Activated naive CD8-positive, alpha-beta T cell treated with anti-CD3 and anti-CD28 coated beads, Interleukin-2, amount 10 ng/mL, durations not matched to agents 7 days and 5 days (primary cell): ENCODE data around the gene COL5A2. TPM values are rescaled to one million over a fixed set of nuclear protein-coding genes. Genes with fewer than 3 reads are reported as not detected.

Experiments
- ATAC-seq: fragments of 150-1000 bp; cut with Tn5 transposase; one replicate; pipeline ENCODE4 v1.10.0; 2021; ENCODE audit warnings: low read depth, moderate library complexity
- POLR2A ChIA-PET: fragments of 350-600 bp; sonication (Branson Sonifier 250); formaldehyde crosslinking; loops from one replicate; lab custom pipeline; 2021; ENCODE audit warnings: antibody characterized with exemption; lab: Charles Lee
- DNase-seq: peaks from one replicate; pipeline ENCODE4 v3.0.0; 2021
- H3K27ac Mint-ChIP-seq: one replicate; pipeline ENCODE4 v1.8.0; 2022; ENCODE audit warnings: mild to moderate bottlenecking, mixed read lengths
- H3K27me3 Mint-ChIP-seq: one replicate; pipeline ENCODE4 v1.8.0; 2022; ENCODE audit warnings: mild to moderate bottlenecking, moderate library complexity, mixed read lengths
- H3K36me3 Mint-ChIP-seq: one replicate; pipeline ENCODE4 v1.8.0; 2021; ENCODE audit warnings: mild to moderate bottlenecking, mixed read lengths
- H3K4me1 Mint-ChIP-seq: one replicate; pipeline ENCODE4 v1.8.0; 2021; ENCODE audit warnings: mixed read lengths
- H3K4me3 Mint-ChIP-seq: one replicate; pipeline ENCODE4 v1.8.0; 2022; ENCODE audit warnings: mild to moderate bottlenecking, moderate library complexity, mixed read lengths
- H3K9me3 Mint-ChIP-seq: one replicate; pipeline ENCODE4 v1.8.0; 2021; ENCODE audit warnings: mixed read lengths
- total RNA-seq, 2 experiments: library from RNA; stranded (reverse); gene quantifications; one replicate each; pipeline ENCODE4 v1.2.3, GENCODE V29; 2021

COL5A2 gene
- total RNA-seq, 2 experiments from 2014 or later, result 2.2 to 2.3 TPM

DNA sequence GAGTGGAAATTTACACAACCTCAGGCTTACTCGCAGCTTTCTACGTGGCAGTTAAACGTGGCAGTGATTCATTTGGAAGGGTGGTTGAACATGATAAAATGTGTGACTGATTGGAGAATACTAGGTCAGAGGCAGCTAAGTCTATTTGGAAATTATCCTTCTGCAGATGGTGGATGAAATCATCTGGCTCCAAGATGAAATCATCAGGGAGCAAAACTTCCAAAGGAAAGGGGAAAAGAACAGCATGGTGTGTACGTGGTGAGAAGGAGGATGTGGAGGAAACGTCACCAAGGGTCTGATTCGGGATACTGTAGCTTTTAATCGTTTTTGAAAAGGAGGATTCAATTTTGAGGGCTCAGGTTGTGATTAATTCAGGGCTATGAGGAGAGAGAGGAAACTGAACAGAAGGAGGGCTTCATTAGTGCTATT lies 157.5 kb downstream of the COL5A2 start:
- no peak overlapping the region for H3K27ac Mint-ChIP-seq
- no peaks in the 10 kb centered on the region for H3K4me1 Mint-ChIP-seq

DNA sequence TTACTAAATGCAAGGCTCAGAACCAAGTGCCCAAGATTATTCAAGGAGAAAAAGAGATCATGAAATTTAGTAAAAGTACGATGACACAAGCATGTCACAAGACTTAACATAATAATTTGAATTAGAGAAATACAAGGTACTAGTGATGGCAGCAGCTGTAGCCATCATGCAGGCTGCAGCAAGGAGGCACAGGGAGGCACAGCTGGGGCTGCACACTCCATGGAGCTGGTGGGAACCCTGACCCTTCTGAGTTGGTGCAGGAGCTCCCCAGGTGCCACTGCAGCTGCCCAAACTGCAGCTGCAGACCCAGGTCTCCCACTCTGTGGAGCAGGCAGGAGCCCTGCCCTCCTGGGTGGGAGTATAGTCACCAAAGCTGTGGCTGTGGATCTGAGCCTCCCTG lies 159.4 kb downstream of the COL5A2 start:
- DNase-seq, result no peak
- H3K36me3 Mint-ChIP-seq, result no peaks in the 10 kb centered on the region
- no peak overlapping the region for H3K4me3 Mint-ChIP-seq
- H3K4me1 Mint-ChIP-seq, result no peaks in the 10 kb centered on the region
- no peaks in the 10 kb centered on the region for H3K9me3 Mint-ChIP-seq
- ATAC-seq, result no peak
- POLR2A ChIA-PET, result no interaction called here
- H3K27ac Mint-ChIP-seq, result no peak overlapping the region
- H3K27me3 Mint-ChIP-seq, result peaks cover 2% of the 10 kb centered on the region

More for the DNA sequence above, 157.5 kb downstream of the COL5A2 start:
- POLR2A ChIA-PET, result no interaction called here
- DNase-seq, result no peak
- peaks cover 2% of the 10 kb centered on the region for H3K27me3 Mint-ChIP-seq
- no peaks in the 10 kb centered on the region for H3K36me3 Mint-ChIP-seq
- no peak for ATAC-seq
- H3K4me3 Mint-ChIP-seq, result no peak overlapping the region
- no peaks in the 10 kb centered on the region for H3K9me3 Mint-ChIP-seq

- no peaks in the 10 kb centered on the region for H3K4me1 Mint-ChIP-seq
- H3K4me3 Mint-ChIP-seq, result no peak overlapping the region
- no peaks in the 10 kb centered on the region for H3K9me3 Mint-ChIP-seq
- no peaks in the 10 kb centered on the region for H3K36me3 Mint-ChIP-seq
- no peak overlapping the region for H3K27ac Mint-ChIP-seq
- no peaks in the 10 kb centered on the region for H3K27me3 Mint-ChIP-seq
- DNase-seq, result no peak
- no peak for ATAC-seq
- POLR2A ChIA-PET, result no interaction called here
Observed at GRCh38 chr2:189018631-189019030, 160.9 kb downstream of the COL5A2 start.

DNA sequence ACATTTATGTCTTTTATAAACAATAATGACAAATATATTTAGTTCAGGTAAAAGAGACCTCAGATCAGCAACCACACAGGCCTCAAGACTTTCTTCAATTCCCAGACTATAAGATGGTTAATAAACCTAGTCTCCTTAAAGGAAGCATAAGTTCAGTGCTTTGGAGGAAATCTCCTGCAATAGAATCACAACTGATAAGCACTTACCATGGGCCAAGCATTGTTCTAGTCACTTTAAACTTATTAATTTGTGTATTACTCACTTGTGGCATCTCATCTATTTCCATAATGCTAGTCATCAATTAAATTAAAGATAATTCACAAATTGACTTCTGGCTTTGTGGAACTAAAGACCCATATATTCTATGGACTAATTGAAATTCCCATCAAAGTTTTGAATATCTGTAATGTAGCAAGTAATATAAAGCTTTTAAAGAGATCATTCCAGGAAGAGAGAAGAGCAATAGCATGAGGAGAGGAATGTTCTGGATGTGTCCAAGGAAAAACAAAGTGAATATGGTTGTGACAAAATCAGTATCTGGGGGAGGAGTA lies 163.2 kb downstream of the COL5A2 start:
- POLR2A ChIA-PET, result no interaction called here
- Mint-ChIP-seq H3K36me3 (no peaks in the 10 kb centered on the region), H3K27ac (no peak overlapping the region), H3K4me1 (no peaks in the 10 kb centered on the region), H3K9me3 (no peaks in the 10 kb centered on the region), H3K27me3 (no peaks in the 10 kb centered on the region), H3K4me3 (no peak overlapping the region)
- DNase-seq, result no peak
- ATAC-seq, result no peak

GRCh38 chr2:189015359-189015758 lies 164.2 kb downstream of the COL5A2 start:
- Mint-ChIP-seq H3K4me1 (no peaks in the 10 kb centered on the region), H3K36me3 (no peaks in the 10 kb centered on the region), H3K27me3 (no peaks in the 10 kb centered on the region), H3K9me3 (no peaks in the 10 kb centered on the region), H3K27ac (no peak overlapping the region), H3K4me3 (no peak overlapping the region)
- POLR2A ChIA-PET, result no interaction called here
- no peak for ATAC-seq
- no peak for DNase-seq

DNA sequence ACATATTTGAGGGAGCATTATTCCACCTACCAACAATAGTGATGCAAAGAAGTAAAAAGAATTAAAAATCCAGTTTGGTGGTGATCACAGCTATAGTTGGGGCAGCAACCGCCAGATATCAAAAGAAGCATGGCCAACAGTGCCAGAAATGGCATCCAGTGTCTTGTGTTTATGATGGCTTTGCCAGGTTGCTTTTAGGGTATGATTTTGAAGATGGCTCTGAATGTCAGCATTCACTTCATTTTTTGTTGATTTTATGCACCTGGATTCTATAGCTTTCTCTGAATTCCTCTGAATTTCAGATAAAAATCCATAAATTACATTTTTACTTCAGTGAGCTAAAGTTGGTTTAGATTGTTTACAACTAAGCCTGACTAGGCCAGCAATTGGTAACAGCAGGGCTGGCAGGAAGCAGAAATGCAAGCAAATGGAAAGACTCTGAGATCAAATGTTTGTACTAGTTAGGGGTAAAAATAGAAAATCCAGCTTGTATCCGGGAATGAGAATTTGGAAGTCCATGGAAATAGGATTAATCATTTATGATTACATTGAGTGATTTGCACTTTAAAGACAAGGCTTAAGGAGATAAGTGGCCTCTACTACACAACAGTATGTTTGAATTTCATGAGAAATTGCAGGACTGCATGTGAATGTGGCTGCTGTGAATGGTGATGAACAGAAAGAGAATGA lies 165.0 kb downstream of the COL5A2 start:
- DNase-seq (no peak), ATAC-seq (no peak)
- Mint-ChIP-seq H3K4me1 (no peaks in the 10 kb centered on the region), H3K27me3 (no peaks in the 10 kb centered on the region), H3K4me3 (no peak overlapping the region), H3K9me3 (no peaks in the 10 kb centered on the region), H3K36me3 (no peaks in the 10 kb centered on the region), H3K27ac (no peak overlapping the region)
- POLR2A ChIA-PET, result no interaction called here

- Mint-ChIP-seq H3K4me1 (no peaks in the 10 kb centered on the region), H3K27me3 (no peaks in the 10 kb centered on the region), H3K36me3 (no peaks in the 10 kb centered on the region), H3K9me3 (no peaks in the 10 kb centered on the region), H3K27ac (no peak overlapping the region), H3K4me3 (no peak overlapping the region)
- POLR2A ChIA-PET, result no interaction called here
- DNase-seq (no peak), ATAC-seq (no peak)
Observed at GRCh38 chr2:189013671-189014448, 165.7 kb downstream of the COL5A2 start.

GRCh38 chr2:189013031-189013430 lies 166.5 kb downstream of the COL5A2 start:
- H3K4me1 Mint-ChIP-seq, result no peaks in the 10 kb centered on the region
- no peaks in the 10 kb centered on the region for H3K36me3 Mint-ChIP-seq
- H3K9me3 Mint-ChIP-seq, result no peaks in the 10 kb centered on the region
- DNase-seq, result no peak
- no peaks in the 10 kb centered on the region for H3K27me3 Mint-ChIP-seq
- ATAC-seq, result no peak
- H3K4me3 Mint-ChIP-seq, result no peak overlapping the region
- H3K27ac Mint-ChIP-seq, result no peak overlapping the region
- POLR2A ChIA-PET, result no interaction called here

- POLR2A ChIA-PET, result no interaction called here
- no peak for DNase-seq
- ATAC-seq, result no peak
Observed at GRCh38 chr2:189012351-189012750, 167.2 kb downstream of the COL5A2 start.

DNA sequence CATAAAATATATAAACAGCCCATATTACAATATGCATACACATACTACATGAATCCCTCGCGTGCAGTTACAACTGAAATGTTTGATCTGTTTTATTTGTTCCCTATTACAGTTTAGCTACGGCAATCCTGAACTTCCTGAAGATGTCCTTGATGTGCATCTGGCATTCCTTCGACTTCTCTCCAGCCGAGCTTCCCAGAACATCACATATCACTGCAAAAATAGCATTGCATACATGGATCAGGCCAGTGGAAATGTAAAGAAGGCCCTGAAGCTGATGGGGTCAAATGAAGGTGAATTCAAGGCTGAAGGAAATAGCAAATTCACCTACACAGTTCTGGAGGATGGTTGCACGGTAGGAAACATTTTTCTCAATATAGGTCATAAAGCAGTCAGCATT lies 169.0 kb downstream of the COL5A2 start:
- Mint-ChIP-seq H3K27ac (no peak overlapping the region), H3K27me3 (no peaks in the 10 kb centered on the region), H3K4me3 (no peak overlapping the region), H3K9me3 (no peaks in the 10 kb centered on the region), H3K4me1 (no peaks in the 10 kb centered on the region), H3K36me3 (no peaks in the 10 kb centered on the region)
- ATAC-seq (no peak), DNase-seq (no peak)
- POLR2A ChIA-PET, result no interaction called here

More at GRCh38 chr2:189012351-189012750, 167.2 kb downstream of the COL5A2 start:
- no peaks in the 10 kb centered on the region for H3K36me3 Mint-ChIP-seq
- H3K4me3 Mint-ChIP-seq, result no peak overlapping the region
- H3K9me3 Mint-ChIP-seq, result no peaks in the 10 kb centered on the region
- H3K27me3 Mint-ChIP-seq, result no peaks in the 10 kb centered on the region
- H3K27ac Mint-ChIP-seq, result no peak overlapping the region
- no peaks in the 10 kb centered on the region for H3K4me1 Mint-ChIP-seq

- POLR2A ChIA-PET, result no interaction called here
- no peak overlapping the region for H3K27ac Mint-ChIP-seq
- ATAC-seq (no peak), DNase-seq (no peak)
- H3K4me1 Mint-ChIP-seq, result no peaks in the 10 kb centered on the region
- no peaks in the 10 kb centered on the region for H3K9me3 Mint-ChIP-seq
- no peaks in the 10 kb centered on the region for H3K36me3 Mint-ChIP-seq
- no peak overlapping the region for H3K4me3 Mint-ChIP-seq
- no peaks in the 10 kb centered on the region for H3K27me3 Mint-ChIP-seq
Observed at GRCh38 chr2:189008555-189009262, 170.9 kb downstream of the COL5A2 start.

DNA sequence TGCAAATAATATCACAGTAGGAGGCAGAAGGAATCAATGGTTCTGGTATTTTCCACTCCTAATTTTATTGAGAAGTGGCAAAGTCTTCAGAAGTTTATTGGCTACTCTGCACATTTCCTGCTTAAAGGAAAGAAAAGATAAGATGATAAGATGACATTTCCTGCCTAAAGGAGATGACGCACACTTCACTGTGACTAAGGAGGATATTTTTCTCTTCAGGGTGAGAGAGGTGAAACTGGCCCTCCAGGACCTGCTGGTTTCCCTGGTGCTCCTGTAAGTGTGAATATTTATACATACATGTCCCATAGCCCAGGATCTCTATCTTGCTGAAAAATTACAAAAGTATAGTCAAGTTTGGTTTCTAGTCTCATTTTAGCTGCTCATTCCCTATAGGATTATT lies 177.5 kb downstream of the COL5A2 start:
- H3K9me3 Mint-ChIP-seq, result no peaks in the 10 kb centered on the region
- no peaks in the 10 kb centered on the region for H3K4me1 Mint-ChIP-seq
- H3K36me3 Mint-ChIP-seq, result no peaks in the 10 kb centered on the region
- DNase-seq (no peak), ATAC-seq (no peak)
- no peak overlapping the region for H3K27ac Mint-ChIP-seq
- no peak overlapping the region for H3K4me3 Mint-ChIP-seq
- POLR2A ChIA-PET, result no interaction called here
- no peaks in the 10 kb centered on the region for H3K27me3 Mint-ChIP-seq

DNA sequence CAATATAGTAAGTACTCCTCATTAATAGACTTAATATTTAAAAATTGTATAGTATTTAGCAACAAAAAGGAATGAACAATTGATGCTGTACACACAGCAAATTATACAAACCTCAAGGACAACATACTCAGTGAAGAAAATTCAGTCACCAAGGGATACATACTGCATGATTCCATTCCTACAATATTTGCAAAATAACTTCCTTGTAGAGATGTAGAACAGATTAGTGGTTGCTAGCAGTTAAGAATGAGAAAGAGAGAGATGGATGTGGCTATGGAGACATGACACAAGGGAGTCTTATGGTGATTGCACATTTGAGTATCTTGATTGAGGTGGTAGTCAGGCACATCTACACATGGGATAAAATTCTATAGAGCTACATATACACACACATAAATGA lies 179.3 kb downstream of the COL5A2 start:
- POLR2A ChIA-PET, result no interaction called here
- Mint-ChIP-seq H3K27me3 (no peaks in the 10 kb centered on the region), H3K27ac (no peak overlapping the region), H3K36me3 (no peaks in the 10 kb centered on the region), H3K4me3 (no peak overlapping the region), H3K9me3 (no peaks in the 10 kb centered on the region), H3K4me1 (no peaks in the 10 kb centered on the region)
- ATAC-seq (no peak), DNase-seq (no peak)
